GM19397 (cell line): ENCODE measurements around the gene FAM110A.
"Not testable (repeated sequence)": the region's sequence is repeated elsewhere in the genome, so short reads cannot be mapped to it uniquely, and the experiment has no call there.

Source experiments
- ATAC-seq: cut with Tn5 transposase; IDR thresholded peaks from one replicate; pipeline ENCODE4 v1.9.1; 2021; ENCODE audit warnings: mild to moderate bottlenecking, moderate library complexity; ENCODE audit not compliant: unreplicated experiment

Gene FAM110A

GRCh38 chr20:822651-823573 is 10.6 kb upstream of the FAM110A start:
- no peak for ATAC-seq

GRCh38 chr20:823574-823902 is 10.0 kb upstream of the FAM110A start:
- ATAC-seq: no peak

- no peak for ATAC-seq
Observed at GRCh38 chr20:824490-824889, 9.0 kb upstream of the FAM110A start.

- no peak for ATAC-seq
Observed at GRCh38 chr20:824916-825315, 8.6 kb upstream of the FAM110A start.

- ATAC-seq: no peak
Observed at GRCh38 chr20:825710-826421, 7.6 kb upstream of the FAM110A start.

- ATAC-seq: no peak
Observed at GRCh38 chr20:826695-827323, 6.7 kb upstream of the FAM110A start.

- ATAC-seq: not testable (repeated sequence)
Observed at GRCh38 chr20:827981-828380, 5.5 kb upstream of the FAM110A start.

GRCh38 chr20:828987-829386 is 4.5 kb upstream of the FAM110A start:
- no peak for ATAC-seq

GRCh38 chr20:829551-829950 is 4.0 kb upstream of the FAM110A start:
- no peak for ATAC-seq

GRCh38 chr20:830011-830521 is 3.4 kb upstream of the FAM110A start:
- no peak for ATAC-seq

GRCh38 chr20:831251-831650 is 2.3 kb upstream of the FAM110A start:
- no peak for ATAC-seq

GRCh38 chr20:831956-832355 is 1.6 kb upstream of the FAM110A start:
- no peak for ATAC-seq

GRCh38 chr20:833121-833449 is 430 bp upstream of the FAM110A start:
- ATAC-seq: no peak

GRCh38 chr20:834151-834746 is 734 bp downstream of the FAM110A start:
- no peak for ATAC-seq

GRCh38 chr20:835608-836045 is 2.1 kb downstream of the FAM110A start:
- ATAC-seq: no peak

- ATAC-seq: no peak
Observed at GRCh38 chr20:836190-836589, 2.7 kb downstream of the FAM110A start.

GRCh38 chr20:839015-839414 is 5.5 kb downstream of the FAM110A start:
- no peak for ATAC-seq

GRCh38 chr20:839626-840025 is 6.1 kb downstream of the FAM110A start:
- no peak for ATAC-seq

GRCh38 chr20:840503-840857 is 7.0 kb downstream of the FAM110A start:
- no peak for ATAC-seq

- ATAC-seq: no peak
Observed at GRCh38 chr20:840858-841567, 7.5 kb downstream of the FAM110A start.
